PC-9 (cell line): Measurements from ENCODE around the gene RNF11. TPM values are rescaled to one million over a fixed set of nuclear protein-coding genes. Genes with fewer than 3 reads are reported as not detected.

Experiments
- BruUV-seq: library from RNA; stranded (reverse); fragments of 400-500 nt; replicated peaks from 2 replicates; lab custom pipeline; 2021; lab: Mats Ljungman, UMichigan
- CTCF ChIA-PET: fragments of 300-600 bp; sonication (Branson Sonifier 250); formaldehyde crosslinking; loops from one replicate; lab custom pipeline; 2022; ENCODE audit warnings: antibody characterized with exemption; lab: Charles Lee
- POLR2A ChIA-PET: fragments of 300-600 bp; sonication (Branson Sonifier 250); formaldehyde crosslinking; loops from one replicate; lab custom pipeline; 2022; ENCODE audit warnings: antibody characterized with exemption; ENCODE audit not compliant: unreplicated experiment; lab: Charles Lee
- DNase-seq, 2 experiments: peaks; one replicate each; pipeline versions ENCODE4 v3.0.0 to v3.0.0-alpha.2; 2015 to 2022; ENCODE audit warnings: mixed read lengths in 1 of 2
- H2AFZ ChIP-seq: fragments of 200-600 bp; sonication (generic); 2 replicates; pipeline ENCODE4 v1.8.1; 2017; ENCODE audit warnings: antibody characterized with exemption
- H3F3A ChIP-seq: fragments of 200-600 bp; sonication (generic); 2 replicates; pipeline ENCODE4 v1.8.1; 2017; ENCODE audit warnings: antibody characterized with exemption, mild to moderate bottlenecking, low read depth; ENCODE audit not compliant: insufficient read depth
- H3K27ac ChIP-seq: fragments of 200-600 bp; sonication (generic); 2 replicates; pipeline ENCODE4 v1.6.1; 2016; ENCODE audit warnings: mixed run types
- H3K27me3 ChIP-seq: fragments of 200-600 bp; sonication (generic); 2 replicates; pipeline ENCODE4 v1.6.1; 2016; ENCODE audit warnings: low read depth, mixed run types; ENCODE audit not compliant: insufficient read depth
- H3K36me3 ChIP-seq: fragments of 200-600 bp; sonication (generic); 2 replicates; pipeline ENCODE4 v1.6.1; 2016; ENCODE audit warnings: low read depth, mixed run types
- H3K4me1 ChIP-seq: fragments of 200-600 bp; sonication (generic); replicated peaks from 2 replicates; pipeline ENCODE4 v1.6.1; 2016; ENCODE audit warnings: mixed run types; ENCODE audit not compliant: insufficient read depth
- H3K4me2 ChIP-seq: fragments of 200-600 bp; sonication (generic); 2 replicates; pipeline ENCODE4 v1.6.1; 2017; ENCODE audit warnings: mixed run types
- H3K4me3 ChIP-seq: fragments of 200-600 bp; sonication (generic); 2 replicates; pipeline ENCODE4 v1.6.1; 2016; ENCODE audit warnings: mixed run types
- H3K79me2 ChIP-seq: fragments of 200-600 bp; sonication (generic); 2 replicates; pipeline ENCODE4 v1.6.1; 2017; ENCODE audit warnings: low read depth, mixed run types
- H3K9me2 ChIP-seq: fragments of 200-600 bp; sonication (generic); 2 replicates; pipeline ENCODE4 v1.8.1; 2017; ENCODE audit warnings: mild to moderate bottlenecking; ENCODE audit not compliant: insufficient read depth
- H3K9me3 ChIP-seq: fragments of 200-600 bp; sonication (generic); 2 replicates; pipeline ENCODE4 v1.8.1; 2016; ENCODE audit warnings: low read depth; ENCODE audit not compliant: insufficient read depth
- H4K20me1 ChIP-seq: fragments of 200-600 bp; sonication (generic); 2 replicates; pipeline ENCODE4 v1.8.1; 2017; ENCODE audit not compliant: insufficient read depth
- CTCF ChIP-seq: fragments of 200-600 bp; sonication (generic); conservative IDR thresholded peaks from 2 replicates; pipeline ENCODE4 v1.6.1; 2017; ENCODE audit warnings: mixed run types, antibody characterized with exemption, mild to moderate bottlenecking, moderate library complexity
- EZH2 ChIP-seq: fragments of 200-600 bp; sonication (generic); IDR thresholded peaks from 2 replicates; pipeline ENCODE4 v1.8.0; 2017; ENCODE audit warnings: antibody characterized with exemption, low read depth
- intact Hi-C: fragments of 100-400 bp; cut with micrococcal nuclease; formaldehyde crosslinking; loops from one replicate; pipeline ENCODE4 v1.10.0; 2022; ENCODE audit not compliant: unreplicated experiment
- total RNA-seq: library from RNA; stranded (reverse); gene quantifications from 2 replicates; pipeline ENCODE4 v1.2.3, GENCODE V29; 2021

The RNF11 gene
- total RNA-seq, 1 experiment from 2014 or later = 73.2 TPM

GRCh38 chr1:51316113-51316845 lies 80.2 kb downstream of the RNF11 start:
- no peaks in the 10 kb centered on the region for H3K36me3 ChIP-seq
- no peak for TF ChIP-seq EZH2
- TF ChIP-seq CTCF = no peak
- H3K27ac ChIP-seq = no peak overlapping the region
- POLR2A ChIA-PET = no interaction called here
- H3K27me3 ChIP-seq = no peaks in the 10 kb centered on the region
- no peaks in the 10 kb centered on the region for H3K9me3 ChIP-seq
- intact Hi-C loops = no loop called here
- no peaks in the 10 kb centered on the region for H3K79me2 ChIP-seq
- no peaks in the 10 kb centered on the region for H4K20me1 ChIP-seq
- no TSS peak for BruUV-seq
- H2AFZ ChIP-seq = no peak overlapping the region
- H3K4me3 ChIP-seq = no peak overlapping the region
- peaks cover 32% of the 10 kb centered on the region for H3K4me1 ChIP-seq
- peaks cover 23% of the 10 kb centered on the region for H3F3A ChIP-seq
- H3K4me2 ChIP-seq = no peak overlapping the region
- H3K9me2 ChIP-seq = no peaks in the 10 kb centered on the region
- CTCF ChIA-PET = no interaction called here
- no peak for DNase-seq

GRCh38 chr1:51316846-51317120 lies 80.7 kb downstream of the RNF11 start:
- Histone ChIP-seq H2AFZ (no peak overlapping the region), H3K4me1 (peaks cover 32% of the 10 kb centered on the region), H3F3A (peaks cover 23% of the 10 kb centered on the region), H3K9me2 (no peaks in the 10 kb centered on the region), H3K4me2 (no peak overlapping the region), H3K9me3 (no peaks in the 10 kb centered on the region), H3K36me3 (no peaks in the 10 kb centered on the region), H3K27ac (no peak overlapping the region), H3K79me2 (no peaks in the 10 kb centered on the region), H3K27me3 (no peaks in the 10 kb centered on the region), H3K4me3 (no peak overlapping the region), H4K20me1 (no peaks in the 10 kb centered on the region)
- no peak for DNase-seq
- POLR2A ChIA-PET = no interaction called here
- BruUV-seq = no TSS peak
- intact Hi-C loops = no loop called here
- CTCF ChIA-PET = no interaction called here
- TF ChIP-seq CTCF (no peak), EZH2 (no peak)

- Histone ChIP-seq H3K4me3 (no peak overlapping the region), H3F3A (peaks cover 17% of the 10 kb centered on the region), H4K20me1 (no peaks in the 10 kb centered on the region), H3K27me3 (no peaks in the 10 kb centered on the region), H3K27ac (no peak overlapping the region), H3K4me2 (no peak overlapping the region), H3K36me3 (no peaks in the 10 kb centered on the region), H3K4me1 (peaks cover 28% of the 10 kb centered on the region), H3K79me2 (no peaks in the 10 kb centered on the region), H3K9me3 (no peaks in the 10 kb centered on the region), H2AFZ (no peak overlapping the region), H3K9me2 (no peaks in the 10 kb centered on the region)
- intact Hi-C loops = no loop called here
- no peak for DNase-seq
- TF ChIP-seq CTCF = no peak
- no peak for TF ChIP-seq EZH2
- BruUV-seq = no TSS peak
- POLR2A ChIA-PET = interaction anchor here (0.6 kb wide), 1 partner anchor 57 kb away, joined by 3 read pairs; no protein-coding TSS in a partner anchor
- CTCF ChIA-PET = no interaction called here
Measured at GRCh38 chr1:51317798-51318197, 81.7 kb downstream of the RNF11 start.
